Adrenal gland (tissue), 12 donors: ENCODE results near the gene FARP1. TPM values are rescaled to one million over a fixed set of nuclear protein-coding genes. Genes with fewer than 3 reads are reported as not detected.

ENCODE experiments used
- DNase-seq, 7 donors: peaks; one replicate each; pipeline ENCODE4 v3.0.0-alpha.2; 2019 to 2020
- H3K27ac ChIP-seq, 5 donors: fragments of 200-600 bp; sonication (generic) in 4 of 5; 1 replicate in 3 of 5; 2 replicates in 2 of 5; pipeline versions ENCODE4 v1.5.1 to v1.8.0; 2016 to 2020; ENCODE audit warnings: mild to moderate bottlenecking in 1 of 5
- H3K27me3 ChIP-seq: fragments of 200-600 bp; 2 replicates; pipeline ENCODE4 v1.8.0; 2021
- H3K36me3 ChIP-seq, 2 donors: fragments of 200-600 bp; replicated peaks in 1 of 2; 1 replicate in 1 of 2; 2 replicates in 1 of 2; pipeline versions ENCODE4 v1.5.1 to v1.8.0; 2018 to 2022
- H3K4me1 ChIP-seq, 2 donors: fragments of 200-600 bp; replicated peaks in 1 of 2; 1 replicate in 1 of 2; 2 replicates in 1 of 2; pipeline versions ENCODE4 v1.5.1 to v1.8.0; 2018 to 2021
- H3K4me3 ChIP-seq, 4 donors: fragments of 200-600 bp; sonication (generic) in 3 of 4; one replicate each; pipeline ENCODE4 v1.5.1; 2016 to 2018
- H3K9me3 ChIP-seq, 3 donors: fragments of 200-600 bp; sonication (generic) in 1 of 3; replicated peaks in 1 of 3; 1 replicate in 2 of 3; 2 replicates in 1 of 3; pipeline versions ENCODE4 v1.5.1 to v1.8.0; 2016 to 2021
- CTCF ChIP-seq, 6 experiments: fragments of 450-650 bp in 4 of 6; fragments of 200-600 bp in 2 of 6; sonication (generic) in 1 of 6; IDR thresholded peaks; 1 replicate in 5 of 6; 2 replicates in 1 of 6; pipeline versions ENCODE4 v1.5.1 to v1.8.0; 2016 to 2021; ENCODE audit warnings: antibody characterized with exemption in 6 of 6, mild to moderate bottlenecking in 2 of 6, moderate library complexity in 1 of 6
- POLR2A ChIP-seq, 2 donors: fragments of 450-650 bp; IDR thresholded peaks; one replicate each; pipeline ENCODE4 v1.6.1; 2017; ENCODE audit warnings: antibody characterized with exemption in 2 of 2, mild to moderate bottlenecking in 2 of 2, moderate library complexity in 1 of 2
- WGBS, 4 donors: extraction: QIAGEN DNeasy Blood & Tissue Kit in 2 of 4; methylation state at CpG; one replicate each; pipeline versions ENCODE4 v1.1.5 to v1.1.7; 2013 to 2017; 5-methylcytosine and 5-hydroxymethylcytosine counted together
- intact Hi-C, 2 donors: fragments of 100-400 bp; cut with DNase I; formaldehyde crosslinking; loops; one replicate each; pipeline versions ENCODE4 v1.14.1 to v1.15.0; 2022 to 2023
- polyA plus RNA-seq, 3 donors: library from polyadenylated mRNA; stranded (reverse); fragments of 200-250 nt in 2 of 3; fragments of 350-450 nt in 1 of 3; fragmentation: Illumina TruSeq in 1 of 3; extraction: RNeasy Lipid Tissue Mini Kit (QIAGEN cat#74804) in 1 of 3; gene quantifications; one replicate each; pipeline ENCODE4 v1.2.3, GENCODE V29; 2013 to 2014
- total RNA-seq, 9 donors: library from RNA; depleted of rRNA in 4 of 9; stranded (reverse); fragments of >200 nt in 4 of 9; fragments of 120-200 nt in 1 of 9; fragmentation: NEBNext Ultra II Directional in 1 of 9; extraction: Animal tissue kit (Norgen Biotek cat#: 25700) in 1 of 9; gene quantifications; one replicate each; pipeline versions ENCODE4 v1.1.0 to v1.2.4, GENCODE V29; 2013 to 2023
- donor health status: healthy with polysubstance abuse.
- donor health status: Bipolar disorder and iron deficiency.
- donor health status: DM: yes; HTN: yes; CAD: no.
- donor health status: DM: no; HTN: no; CAD: no.
- donor health status: DM: no; HTN: no; CAD: no.
- donor health status: DM: yes; HTN: yes; CAD: no.

FARP1 gene
- total and polyA plus RNA-seq, 12 donors: 27.1 to 304 (median 71.6) TPM

GRCh38 chr13:98169331-98169730 lies 26.4 kb downstream of the FARP1 start:
- Histone ChIP-seq H3K27ac (no peak overlapping the region), H3K9me3 (no peaks in the 10 kb centered on the region), H3K4me3 (no peak overlapping the region), H3K27me3 (no peaks in the 10 kb centered on the region), H3K36me3 (no peaks in the 10 kb centered on the region), H3K4me1 (peaks cover 31 to 38% of the 10 kb centered on the region in 2 donors)
- DNase-seq: no peak
- intact Hi-C loops: no loop called here
- 57 to 66% (median 64%) methylated on average over 3 of the region's 3 CpGs for WGBS, 4 donors
- TF ChIP-seq CTCF (IDR thresholded peaks at IDR 0.05): no peak
- no peak for TF ChIP-seq POLR2A (IDR thresholded peaks at IDR 0.05)

- Histone ChIP-seq H3K4me1 (peaks cover 37 to 45% of the 10 kb centered on the region in 2 donors), H3K4me3 (peak overlapping the region in 1 of 4 donors; percentile 5), H3K27ac (peak overlapping the region; percentile 43 to 95 (median 86)), H3K27me3 (no peaks in the 10 kb centered on the region), H3K9me3 (no peaks in the 10 kb centered on the region), H3K36me3 (no peaks in the 10 kb centered on the region)
- peak; percentile 53 to 81 (median 78) for DNase-seq
- peak in 1 of 6 experiments; percentile 0 for TF ChIP-seq CTCF (IDR thresholded peaks at IDR 0.05)
- TF ChIP-seq POLR2A (IDR thresholded peaks at IDR 0.05): peak in 1 of 2 donors; percentile 28
- intact Hi-C loops: no loop called here
- 19 to 27% (median 24%) methylated on average over 12 to 14 of the region's 14 CpGs for WGBS, 4 donors
Observed at GRCh38 chr13:98171900-98172589, 29.2 kb downstream of the FARP1 start.

GRCh38 chr13:98172590-98173422 lies 29.9 kb downstream of the FARP1 start:
- Histone ChIP-seq H3K9me3 (no peaks in the 10 kb centered on the region), H3K36me3 (no peaks in the 10 kb centered on the region), H3K27ac (peak overlapping the region; percentile 43 to 95 (median 86)), H3K4me1 (peaks cover 37 to 45% of the 10 kb centered on the region in 2 donors), H3K27me3 (no peaks in the 10 kb centered on the region), H3K4me3 (peak overlapping the region in 1 of 4 donors; percentile 5)
- WGBS, 4 donors: 15 to 19% (median 18%) methylated on average over 7 of the region's 7 CpGs
- intact Hi-C loops: no loop called here
- DNase-seq: peak in 1 of 7 donors; percentile 51
- TF ChIP-seq CTCF (IDR thresholded peaks at IDR 0.05) (no peak), POLR2A (IDR thresholded peaks at IDR 0.05) (no peak)

GRCh38 chr13:98173431-98174152 lies 30.7 kb downstream of the FARP1 start:
- intact Hi-C loops: no loop called here
- Histone ChIP-seq H3K4me3 (peak overlapping the region in 1 of 4 donors; percentile 3), H3K4me1 (peaks cover 37 to 45% of the 10 kb centered on the region in 2 donors), H3K27ac (peak overlapping the region; percentile 43 to 95 (median 86)), H3K36me3 (no peaks in the 10 kb centered on the region), H3K9me3 (no peaks in the 10 kb centered on the region), H3K27me3 (no peaks in the 10 kb centered on the region)
- 19 to 27% (median 24%) methylated on average over 8 to 9 of the region's 9 CpGs for WGBS, 4 donors
- TF ChIP-seq POLR2A (IDR thresholded peaks at IDR 0.05) (peak in 1 of 2 donors; percentile 45), CTCF (IDR thresholded peaks at IDR 0.05) (no peak)
- peak in 6 of 7 donors; percentile 65 to 83 (median 74) for DNase-seq
